HG03060 (cell line): ENCODE data around the gene KCTD7.
"Not testable (repeated sequence)": the region's sequence is repeated elsewhere in the genome, so short reads cannot be mapped to it uniquely, and the experiment has no call there.

Experiments
- ATAC-seq: cut with Tn5 transposase; IDR thresholded peaks from one replicate; pipeline ENCODE4 v1.9.1; 2021; ENCODE audit warnings: low read depth, moderate number of reproducible peaks; ENCODE audit not compliant: unreplicated experiment

KCTD7 gene

GRCh38 chr7:66628361-66629221 lies at the start of gene KCTD7:
Gene KCTD7, plus strand, starts transcription at chr7:66628881. Its CDS starts 184 bp downstream, at chr7:66629065.
- peak; percentile 62 for ATAC-seq

GRCh38 chr7:66580380-66580779 lies 48.3 kb upstream of the KCTD7 start:
- not testable (repeated sequence) for ATAC-seq

- ATAC-seq = not testable (repeated sequence)
Observed at GRCh38 chr7:66582816-66583489, 45.7 kb upstream of the KCTD7 start.

GRCh38 chr7:66583490-66584110 lies 45.1 kb upstream of the KCTD7 start:
- ATAC-seq = no peak

- ATAC-seq = no peak
Observed at GRCh38 chr7:66586181-66586580, 42.5 kb upstream of the KCTD7 start.

GRCh38 chr7:66588226-66588625 lies 40.5 kb upstream of the KCTD7 start:
- not testable (repeated sequence) for ATAC-seq

- not testable (repeated sequence) for ATAC-seq
Observed at GRCh38 chr7:66588856-66589570, 39.7 kb upstream of the KCTD7 start.

GRCh38 chr7:66590302-66591057 lies 38.2 kb upstream of the KCTD7 start:
- ATAC-seq = not testable (repeated sequence)

GRCh38 chr7:66591058-66591798 lies 37.5 kb upstream of the KCTD7 start:
- ATAC-seq = peak; percentile 3

GRCh38 chr7:66591799-66592596 lies 36.7 kb upstream of the KCTD7 start:
- ATAC-seq = peak; percentile 45

GRCh38 chr7:66592597-66593146 lies 36.0 kb upstream of the KCTD7 start:
- not testable (repeated sequence) for ATAC-seq

- ATAC-seq = not testable (repeated sequence)
Observed at GRCh38 chr7:66594082-66594481, 34.6 kb upstream of the KCTD7 start.

GRCh38 chr7:66597461-66597860 lies 31.2 kb upstream of the KCTD7 start:
- ATAC-seq = no peak

GRCh38 chr7:66602159-66602558 lies 26.5 kb upstream of the KCTD7 start:
- no peak for ATAC-seq

GRCh38 chr7:66604198-66604597 lies 24.5 kb upstream of the KCTD7 start:
- ATAC-seq = no peak

- not testable (repeated sequence) for ATAC-seq
Observed at GRCh38 chr7:66606540-66607291, 22.0 kb upstream of the KCTD7 start.

- no peak for ATAC-seq
Observed at GRCh38 chr7:66609176-66609575, 19.5 kb upstream of the KCTD7 start.
